VCaP (cell line): Measurements from ENCODE around the gene WDR90.

Source experiments
- H3K27ac ChIP-seq: fragments of 450-650 bp; 2 replicates; pipeline ENCODE4 v1.5.1; 2017
- TF ChIP-seq, protein P1 (sequence below): fragments of 450-650 bp; conservative IDR thresholded peaks from 2 replicates; pipeline ENCODE4 v1.5.1; 2017; ENCODE audit warnings: mild to moderate bottlenecking, moderate library complexity

The WDR90 gene

DNA sequence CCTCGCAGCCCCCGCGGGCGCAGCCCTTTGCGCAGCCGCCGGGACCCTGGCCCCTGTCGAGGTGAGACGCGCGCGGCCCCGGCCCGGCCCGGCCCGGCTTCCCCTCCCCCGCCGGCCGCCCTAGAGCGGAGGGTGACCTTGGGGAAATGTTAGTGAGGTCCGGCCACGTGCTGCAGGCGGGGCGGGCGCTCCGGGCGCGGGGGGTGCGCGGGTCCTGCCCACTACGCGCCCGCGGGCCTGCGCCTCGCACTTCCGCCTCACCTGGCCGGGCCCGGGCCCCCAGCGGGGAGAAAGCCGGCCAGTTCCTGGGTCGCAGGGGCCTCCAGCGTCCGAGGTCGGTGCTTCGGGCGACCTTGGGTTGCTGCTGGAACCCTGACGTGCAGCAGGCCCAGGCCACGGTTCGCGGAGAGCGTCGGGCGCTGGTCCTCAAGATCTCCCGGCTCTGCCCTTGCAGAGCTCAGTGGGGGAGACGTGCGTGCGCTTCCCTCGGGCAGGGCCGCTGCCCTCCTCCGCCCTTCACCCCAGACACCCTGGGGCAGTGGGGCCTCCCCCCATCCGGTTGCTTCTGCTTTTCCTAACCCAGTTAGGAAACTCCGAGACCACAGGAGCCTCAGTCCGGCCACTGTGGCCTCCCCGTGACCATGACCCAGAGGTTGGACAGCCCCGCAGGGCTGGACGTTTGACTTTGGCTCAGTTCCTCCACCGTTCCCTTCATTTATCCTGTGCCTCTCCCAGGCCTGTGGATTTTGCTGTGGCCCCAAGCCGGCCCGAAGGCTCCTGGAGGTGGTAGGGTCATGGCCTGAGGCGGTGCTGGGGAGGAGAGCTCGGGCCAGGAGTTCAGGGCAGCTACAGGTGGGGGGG, 6.7 kb upstream of the WDR90 start:
- TF ChIP-seq, protein P1, sequence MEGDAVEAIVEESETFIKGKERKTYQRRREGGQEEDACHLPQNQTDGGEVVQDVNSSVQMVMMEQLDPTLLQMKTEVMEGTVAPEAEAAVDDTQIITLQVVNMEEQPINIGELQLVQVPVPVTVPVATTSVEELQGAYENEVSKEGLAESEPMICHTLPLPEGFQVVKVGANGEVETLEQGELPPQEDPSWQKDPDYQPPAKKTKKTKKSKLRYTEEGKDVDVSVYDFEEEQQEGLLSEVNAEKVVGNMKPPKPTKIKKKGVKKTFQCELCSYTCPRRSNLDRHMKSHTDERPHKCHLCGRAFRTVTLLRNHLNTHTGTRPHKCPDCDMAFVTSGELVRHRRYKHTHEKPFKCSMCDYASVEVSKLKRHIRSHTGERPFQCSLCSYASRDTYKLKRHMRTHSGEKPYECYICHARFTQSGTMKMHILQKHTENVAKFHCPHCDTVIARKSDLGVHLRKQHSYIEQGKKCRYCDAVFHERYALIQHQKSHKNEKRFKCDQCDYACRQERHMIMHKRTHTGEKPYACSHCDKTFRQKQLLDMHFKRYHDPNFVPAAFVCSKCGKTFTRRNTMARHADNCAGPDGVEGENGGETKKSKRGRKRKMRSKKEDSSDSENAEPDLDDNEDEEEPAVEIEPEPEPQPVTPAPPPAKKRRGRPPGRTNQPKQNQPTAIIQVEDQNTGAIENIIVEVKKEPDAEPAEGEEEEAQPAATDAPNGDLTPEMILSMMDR = no peak
- peak overlapping the region; percentile 86 for H3K27ac ChIP-seq

DNA sequence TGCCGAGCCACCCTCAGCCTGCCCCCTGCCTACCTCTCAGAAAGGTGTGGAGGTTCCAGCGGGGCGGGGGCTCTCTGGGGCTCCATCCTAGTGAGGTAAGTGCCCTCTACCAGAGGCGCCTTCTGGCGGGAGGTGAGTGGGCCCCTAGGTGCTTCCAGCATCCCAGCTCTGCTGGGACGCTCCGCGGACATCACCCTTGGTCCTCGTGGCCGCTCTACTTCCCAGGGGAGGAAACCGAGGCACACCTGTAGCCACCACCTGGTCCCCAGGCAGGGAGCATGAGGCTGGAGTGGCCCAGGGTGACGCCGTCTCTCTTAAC, 6.2 kb upstream of the WDR90 start:
- TF ChIP-seq, protein P1 = no peak
- peak overlapping the region; percentile 86 for H3K27ac ChIP-seq

DNA sequence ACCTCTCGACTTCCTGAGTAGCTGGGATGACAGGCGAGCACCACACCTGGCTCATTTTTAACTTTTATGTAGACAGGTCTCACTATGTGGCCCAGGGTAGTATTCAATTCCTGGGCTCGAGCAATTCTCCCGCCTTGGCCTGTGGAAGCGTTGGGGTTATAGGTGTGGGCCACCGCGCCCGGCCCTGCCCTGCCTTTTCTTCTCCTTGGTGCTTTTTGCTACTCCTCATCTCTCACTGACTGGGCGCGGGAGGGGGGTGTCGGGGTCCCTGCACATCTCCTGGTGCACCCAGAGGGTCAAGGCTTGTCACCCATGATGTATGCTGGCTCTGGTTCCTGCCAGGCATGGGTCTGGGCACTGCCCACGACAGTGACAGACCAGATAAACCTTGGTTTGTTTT, 4.6 kb upstream of the WDR90 start:
- TF ChIP-seq, protein P1 = no peak
- no peak overlapping the region for H3K27ac ChIP-seq

DNA sequence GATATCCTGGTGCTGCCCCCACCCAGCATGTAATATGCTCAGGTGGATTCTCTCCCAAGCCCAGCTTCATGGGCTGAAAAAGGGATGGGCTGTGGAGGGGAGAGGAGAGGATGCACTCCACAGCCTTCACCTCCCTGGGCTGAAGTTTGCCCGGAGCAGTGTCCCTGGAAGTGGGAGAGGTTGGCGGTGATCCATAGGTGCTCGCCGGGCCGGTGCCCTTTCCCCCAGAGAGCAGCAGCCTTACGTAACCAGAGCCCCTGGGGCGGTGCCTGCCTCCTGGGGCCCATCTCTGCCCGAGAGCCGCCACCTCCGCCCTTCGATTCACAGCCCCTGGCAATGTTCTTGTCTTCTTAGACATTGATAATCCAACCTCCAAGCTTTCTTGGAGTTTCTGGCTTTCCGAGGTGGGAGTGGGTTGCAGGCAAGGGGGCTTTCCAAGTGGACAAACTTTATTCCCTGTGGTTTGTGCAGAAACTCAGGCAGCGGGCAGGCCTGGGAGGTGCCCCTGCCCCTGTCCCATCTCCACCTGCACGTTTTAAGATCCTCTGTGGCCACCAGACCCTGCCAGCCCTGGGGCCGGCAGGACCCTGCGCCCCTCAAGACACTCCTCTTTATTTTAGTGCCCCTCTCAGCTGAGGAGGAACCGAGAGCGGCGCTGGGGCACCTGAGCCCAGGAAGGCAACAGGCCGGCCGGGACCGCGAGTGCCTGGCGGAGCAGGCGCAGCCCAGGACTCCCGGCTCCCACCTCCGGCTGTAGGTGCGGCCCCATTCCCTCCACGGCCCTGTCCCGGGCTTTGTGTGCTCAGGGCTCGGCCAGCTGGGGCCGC, 3.1 kb upstream of the WDR90 start:
- TF ChIP-seq, protein P1 = no peak
- H3K27ac ChIP-seq = no peak overlapping the region

DNA sequence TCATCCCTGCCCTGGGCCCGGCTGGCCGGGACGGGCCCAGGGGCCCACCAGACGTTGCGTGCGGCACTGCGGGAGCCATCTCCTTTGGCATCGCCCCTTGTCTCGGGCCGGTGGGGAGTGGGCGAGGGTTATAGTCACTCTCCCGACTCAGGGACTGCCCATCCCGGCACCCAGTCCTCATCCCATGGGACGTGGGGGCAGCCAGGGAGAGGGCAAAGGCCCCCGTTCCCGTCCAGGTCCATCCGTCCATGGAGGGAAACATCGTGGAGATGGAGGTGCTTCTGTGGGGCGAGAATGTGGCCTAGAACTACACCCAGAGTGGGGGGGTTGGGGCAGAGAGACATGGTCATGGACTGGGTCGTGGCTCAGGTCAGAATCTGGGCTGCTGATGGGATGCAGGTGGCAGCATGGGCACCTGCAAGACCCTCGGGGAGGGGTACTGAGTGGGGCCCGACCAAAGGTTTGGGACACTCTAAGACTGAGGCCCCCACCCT, 2.4 kb upstream of the WDR90 start:
- H3K27ac ChIP-seq = no peak overlapping the region
- TF ChIP-seq, protein P1 = no peak

DNA sequence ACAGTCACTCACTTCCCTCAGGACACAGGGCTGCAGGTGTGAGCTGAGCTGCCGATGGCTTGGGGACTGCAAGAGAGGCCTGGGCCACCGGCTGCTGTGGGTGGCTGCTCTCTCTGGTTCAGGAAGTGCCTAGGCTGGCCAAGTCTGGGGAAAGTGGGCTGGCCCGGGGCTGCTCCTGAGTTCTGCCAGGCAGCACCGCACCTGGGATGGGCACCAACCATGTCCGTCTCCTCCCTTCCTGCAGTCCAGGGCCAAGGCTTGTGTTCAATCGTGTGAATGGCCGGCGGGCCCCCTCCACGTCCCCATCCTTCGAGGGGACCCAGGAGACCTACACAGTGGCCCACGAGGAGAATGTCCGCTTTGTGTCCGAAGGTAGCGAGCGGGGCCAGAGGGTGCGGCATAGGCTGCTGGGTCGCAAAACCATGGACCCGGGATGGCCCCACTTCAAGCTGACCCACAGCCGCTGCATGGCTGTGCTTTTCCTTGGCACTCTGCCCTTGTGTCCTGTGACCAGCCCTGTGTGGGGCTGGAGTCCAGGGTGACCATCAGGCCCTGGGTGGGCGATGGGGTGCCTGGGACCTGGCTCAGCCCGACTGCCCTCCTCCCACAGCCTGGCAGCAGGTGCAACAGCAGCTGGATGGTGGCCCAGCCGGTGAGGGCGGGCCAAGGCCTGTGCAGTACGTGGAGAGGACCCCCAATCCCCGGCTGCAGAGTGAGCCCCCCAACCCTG, 1.8 kb upstream of the WDR90 start:
- TF ChIP-seq, protein P1 = no peak
- no peak overlapping the region for H3K27ac ChIP-seq
